Colon (tissue), 2 donors: ENCODE data around the gene TSPYL4.
"Not testable (repeated sequence)": the region's sequence is repeated elsewhere in the genome, so short reads cannot be mapped to it uniquely, and the experiment has no call there.

ENCODE experiments used
- FAIRE-seq: peaks from 2 replicates; lab custom pipeline; 2012; peaks lifted over from hg19 to GRCh38; lab: Jason Lieb, UNC
- donor health status: control.
- donor health status: control.

Gene TSPYL4

GRCh38 chr6:116253505-116254296 lies at the start of gene TSPYL4:
TSS of gene TSPYL4 (minus strand) at chr6:116254075. CDS start at chr6:116254008, 67 bp downstream.
- no peak for FAIRE-seq

GRCh38 chr6:116301104-116301503 lies 47.2 kb upstream of the TSPYL4 start:
- FAIRE-seq = no peak

GRCh38 chr6:116300566-116300965 lies 46.7 kb upstream of the TSPYL4 start:
- no peak for FAIRE-seq

DNA sequence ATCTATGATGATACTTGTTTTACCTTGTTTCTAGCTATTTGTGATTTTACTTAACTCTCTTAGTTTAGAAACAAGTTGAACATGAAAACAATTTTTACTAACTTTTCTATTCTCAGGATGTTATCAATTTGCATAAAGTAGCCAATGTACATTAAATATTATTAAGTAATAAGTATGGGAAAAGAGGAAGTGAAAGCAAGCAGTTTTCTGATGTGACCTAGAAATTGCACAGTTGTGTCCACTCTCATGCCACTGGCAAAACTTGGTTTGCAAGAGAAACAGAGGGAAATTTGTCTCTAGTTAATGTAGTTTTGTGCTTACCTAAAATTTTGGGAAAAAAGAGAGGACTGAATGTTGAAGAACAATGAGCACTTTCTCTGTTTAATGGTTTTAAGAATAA lies 45.1 kb upstream of the TSPYL4 start:
- no peak for FAIRE-seq

GRCh38 chr6:116298273-116298672 lies 44.4 kb upstream of the TSPYL4 start:
- no peak for FAIRE-seq

GRCh38 chr6:116292553-116292952 lies 38.7 kb upstream of the TSPYL4 start:
- FAIRE-seq = no peak

- FAIRE-seq = no peak
Measured at GRCh38 chr6:116291701-116292396, 38.0 kb upstream of the TSPYL4 start.

- FAIRE-seq = no peak
Measured at GRCh38 chr6:116290799-116291198, 36.9 kb upstream of the TSPYL4 start.

- no peak for FAIRE-seq
Measured at GRCh38 chr6:116289876-116290275, 36.0 kb upstream of the TSPYL4 start.

GRCh38 chr6:116287689-116288282 lies 33.9 kb upstream of the TSPYL4 start:
- peak; percentile 84 for FAIRE-seq

DNA sequence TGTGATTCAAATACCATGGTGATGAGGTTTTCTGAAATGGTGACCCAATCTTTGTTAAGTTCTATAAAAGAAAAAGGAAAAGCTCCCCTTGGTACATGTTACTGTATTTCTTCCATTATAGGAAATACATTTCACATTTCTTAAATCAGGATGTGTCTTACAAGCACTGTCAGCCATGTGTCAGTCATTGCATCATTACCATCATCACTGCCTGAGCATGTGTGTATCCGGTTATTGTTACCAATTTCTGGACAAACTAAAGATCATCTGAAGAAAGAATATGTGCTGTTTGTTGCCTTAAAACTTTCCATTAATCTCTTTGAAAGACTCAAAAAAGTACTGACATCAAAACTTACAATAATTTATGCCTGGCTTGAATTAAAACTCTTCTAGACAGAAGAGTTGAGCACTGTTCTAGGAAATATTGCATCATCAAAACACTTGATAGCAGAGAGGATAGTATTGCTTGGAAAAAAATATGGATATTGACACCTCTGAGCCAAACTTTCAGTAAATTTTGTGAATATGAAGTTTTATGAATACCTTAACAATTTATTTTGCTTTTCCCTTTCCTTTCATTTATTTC lies 33.0 kb upstream of the TSPYL4 start:
- FAIRE-seq = no peak

DNA sequence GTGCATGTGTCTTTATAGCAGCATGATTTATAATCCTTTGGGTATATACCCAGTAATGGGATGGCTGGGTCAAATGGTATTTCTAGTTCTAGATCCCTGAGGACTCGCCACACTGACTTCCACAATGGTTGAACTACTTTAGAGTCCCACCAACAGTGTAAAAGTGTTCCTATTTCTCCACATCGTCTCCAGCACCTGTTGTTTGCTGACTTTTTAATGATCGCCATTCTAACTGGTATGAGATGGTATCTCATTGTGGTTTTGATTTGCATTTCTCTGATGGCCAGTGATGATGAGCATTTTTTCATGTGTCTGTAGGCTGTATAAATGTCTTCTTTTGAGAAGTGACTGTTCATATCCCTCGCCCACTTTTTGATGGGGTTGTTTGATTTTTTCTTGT lies 31.1 kb upstream of the TSPYL4 start:
- FAIRE-seq = not testable (repeated sequence)

GRCh38 chr6:116283191-116283590 lies 29.3 kb upstream of the TSPYL4 start:
- no peak for FAIRE-seq

- FAIRE-seq = no peak
Measured at GRCh38 chr6:116282698-116283097, 28.8 kb upstream of the TSPYL4 start.

GRCh38 chr6:116280933-116281316 lies 27.1 kb upstream of the TSPYL4 start:
- FAIRE-seq = no peak

- FAIRE-seq = no peak
Measured at GRCh38 chr6:116280161-116280932, 26.5 kb upstream of the TSPYL4 start.

GRCh38 chr6:116279232-116280160 lies 25.6 kb upstream of the TSPYL4 start, which contains the start of gene TSPYL1:
TSS of gene TSPYL1 (minus strand) at chr6:116279930. CDS start at chr6:116279830, 100 bp downstream.
- FAIRE-seq = no peak

- FAIRE-seq = no peak
Measured at GRCh38 chr6:116278854-116279231, 25.0 kb upstream of the TSPYL4 start.

DNA sequence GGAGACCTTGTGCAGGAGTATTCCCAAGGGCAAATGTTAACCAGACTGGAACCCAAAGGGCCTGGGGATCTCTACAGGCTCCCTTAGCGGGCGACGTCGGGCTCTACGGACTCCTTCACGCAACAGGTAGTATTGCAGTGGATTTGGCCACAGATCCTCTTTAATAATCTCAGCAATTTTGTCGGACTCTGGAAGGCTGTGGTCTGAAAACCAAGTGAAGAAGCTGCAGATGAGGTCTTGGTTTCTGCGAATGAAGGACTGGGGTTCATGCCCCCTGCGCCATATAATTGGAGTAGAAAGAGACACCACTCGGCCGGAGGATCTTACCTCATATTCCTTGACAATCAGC lies 24.6 kb upstream of the TSPYL4 start:
- no peak for FAIRE-seq

GRCh38 chr6:116277124-116277523 lies 23.2 kb upstream of the TSPYL4 start:
- no peak for FAIRE-seq

GRCh38 chr6:116271149-116271708 lies 17.4 kb upstream of the TSPYL4 start:
- FAIRE-seq = no peak
